GM12801 (cell line): Measurements from ENCODE around the gene RAB3IL1.

Experiments used
- CTCF ChIP-seq: IDR thresholded peaks from one replicate; pipeline ENCODE4 v1.5.1; 2011; ENCODE audit warnings: control low read depth; ENCODE audit not compliant: insufficient read length; ENCODE audit errors: extremely low read depth

RAB3IL1 gene

GRCh38 chr11:61908730-61909316, 8.5 kb downstream of the RAB3IL1 start:
- no peak for TF ChIP-seq CTCF

GRCh38 chr11:61907871-61908729, 9.3 kb downstream of the RAB3IL1 start:
- TF ChIP-seq CTCF: no peak

GRCh38 chr11:61907282-61907681, 10.1 kb downstream of the RAB3IL1 start:
- TF ChIP-seq CTCF: no peak

- TF ChIP-seq CTCF: no peak
Observed at GRCh38 chr11:61906522-61906909, 10.8 kb downstream of the RAB3IL1 start.

- no peak for TF ChIP-seq CTCF
Observed at GRCh38 chr11:61905801-61906521, 11.4 kb downstream of the RAB3IL1 start.

GRCh38 chr11:61905067-61905696, 12.2 kb downstream of the RAB3IL1 start:
- no peak for TF ChIP-seq CTCF

GRCh38 chr11:61904539-61905048, 12.8 kb downstream of the RAB3IL1 start:
- no peak for TF ChIP-seq CTCF
